NB4 (cell line): Measurements from ENCODE around the gene TBC1D2B.

Experiments used
- MYC ChIP-seq: IDR thresholded peaks from 2 replicates; pipeline ENCODE4 v1.6.1; 2011; ENCODE audit warnings: low read depth, low read length
- POLR2A ChIP-seq: IDR thresholded peaks from 2 replicates; pipeline ENCODE4 v1.6.1; 2011; ENCODE audit warnings: mild to moderate bottlenecking; ENCODE audit not compliant: insufficient read length; ENCODE audit errors: extremely low read depth
- TF ChIP-seq, protein P1 (sequence below): IDR thresholded peaks from one replicate; pipeline ENCODE4 v1.5.1; 2012; ENCODE audit warnings: low read depth, low read length

DNA sequence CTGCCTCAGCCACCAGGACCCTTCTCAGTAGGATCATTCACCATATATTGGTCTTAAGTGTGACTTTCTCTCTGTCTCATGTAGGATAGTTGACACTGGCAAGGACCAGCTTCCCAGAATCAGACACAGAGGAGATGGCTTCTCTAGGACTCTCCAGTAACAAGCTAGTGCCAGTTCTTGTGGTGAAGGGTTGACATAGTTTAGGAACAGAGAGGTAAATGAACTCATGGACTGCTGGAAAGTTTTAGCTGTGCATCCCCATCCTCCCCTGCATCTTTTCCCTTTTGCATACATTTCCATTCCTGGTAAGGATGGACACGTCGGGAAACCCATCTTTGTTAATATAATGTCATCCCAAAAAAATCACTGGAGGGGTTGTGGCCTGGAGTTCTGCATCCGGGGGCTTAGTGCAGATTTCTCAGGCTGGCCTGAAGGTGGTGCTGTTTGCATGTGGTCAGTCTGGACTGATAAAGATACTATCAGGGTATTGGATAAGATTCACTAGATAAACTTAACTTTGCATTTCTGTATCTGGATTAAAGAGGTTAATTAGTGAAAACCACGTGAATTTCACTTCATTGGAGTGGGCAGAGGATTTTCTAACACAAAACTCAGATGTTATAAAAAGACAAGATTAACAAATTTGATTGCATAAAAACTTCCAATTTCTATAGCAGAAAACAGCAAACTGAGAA is 110.8 kb downstream of the TBC1D2B start:
- TF ChIP-seq POLR2A (no peak), MYC (no peak; the same call in 1 of the 2 replicates)
- TF ChIP-seq, protein P1, sequence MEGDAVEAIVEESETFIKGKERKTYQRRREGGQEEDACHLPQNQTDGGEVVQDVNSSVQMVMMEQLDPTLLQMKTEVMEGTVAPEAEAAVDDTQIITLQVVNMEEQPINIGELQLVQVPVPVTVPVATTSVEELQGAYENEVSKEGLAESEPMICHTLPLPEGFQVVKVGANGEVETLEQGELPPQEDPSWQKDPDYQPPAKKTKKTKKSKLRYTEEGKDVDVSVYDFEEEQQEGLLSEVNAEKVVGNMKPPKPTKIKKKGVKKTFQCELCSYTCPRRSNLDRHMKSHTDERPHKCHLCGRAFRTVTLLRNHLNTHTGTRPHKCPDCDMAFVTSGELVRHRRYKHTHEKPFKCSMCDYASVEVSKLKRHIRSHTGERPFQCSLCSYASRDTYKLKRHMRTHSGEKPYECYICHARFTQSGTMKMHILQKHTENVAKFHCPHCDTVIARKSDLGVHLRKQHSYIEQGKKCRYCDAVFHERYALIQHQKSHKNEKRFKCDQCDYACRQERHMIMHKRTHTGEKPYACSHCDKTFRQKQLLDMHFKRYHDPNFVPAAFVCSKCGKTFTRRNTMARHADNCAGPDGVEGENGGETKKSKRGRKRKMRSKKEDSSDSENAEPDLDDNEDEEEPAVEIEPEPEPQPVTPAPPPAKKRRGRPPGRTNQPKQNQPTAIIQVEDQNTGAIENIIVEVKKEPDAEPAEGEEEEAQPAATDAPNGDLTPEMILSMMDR, result peak; percentile 93
